K562 (cell line): ENCODE measurements around the gene VPS37B. TPM values are rescaled to one million over a fixed set of nuclear protein-coding genes. Genes with fewer than 3 reads are reported as not detected.

Experiments
- ATAC-seq: fragments of 200-7000 bp; cut with Tn5 transposase; 3 replicates; pipeline ENCODE4 v1.9.1; 2020; ENCODE audit warnings: moderate library complexity
- BruUV-seq: library from RNA; stranded (reverse); fragments of 400-500 nt; replicated peaks from 2 replicates; lab custom pipeline; 2021; lab: Mats Ljungman, UMichigan
- CTCF ChIA-PET: fragments of 300-600 bp; formaldehyde crosslinking; extraction: SDS; loops from one replicate; lab custom pipeline; 2021; ENCODE audit warnings: low intra/inter-chr PET ratio; lab: Yijun Ruan, JAX
- POLR2A ChIA-PET: fragments of 300-600, 350-650 bp; sonication (Branson Sonifier 250); formaldehyde crosslinking; extraction: SDS; loops from one replicate; lab custom pipeline; 2021; ENCODE audit warnings: antibody characterized with exemption, inconsistent platforms; lab: Yijun Ruan, JAX
- DNase-seq, 4 experiments: peaks; one replicate each; pipeline versions ENCODE4 v3.0.0 to v3.0.0-alpha.2; 2011 to 2018; ENCODE audit warnings: low spot score in 3 of 4, mixed read lengths in 3 of 4; ENCODE audit errors: extremely low read depth in 1 of 4
- FAIRE-seq: peaks from 2 replicates; lab custom pipeline; 2011; peaks lifted over from hg19 to GRCh38; lab: Jason Lieb, UNC
- H2AFZ ChIP-seq: 2 replicates; pipeline ENCODE4 v1.6.0; 2011; ENCODE audit warnings: low read depth, low read length, control low read depth, inconsistent platforms
- H3K27ac ChIP-seq: fragments of 200-600 bp; 3 replicates; pipeline ENCODE4 v1.8.0; 2011; ENCODE audit warnings: low read depth, mild to moderate bottlenecking, control low read depth, inconsistent platforms, low read length, moderate library complexity, mixed read lengths; ENCODE audit errors: extremely low read depth
- H3K27me3 ChIP-seq, 2 experiments: fragments of 300-600 bp in 1 of 2; 2 replicates in 1 of 2; 3 replicates in 1 of 2; pipeline versions ENCODE4 v1.6.0 to v1.8.0; 2011; ENCODE audit warnings: inconsistent platforms in 2 of 2, low read length in 2 of 2, mild to moderate bottlenecking in 1 of 2, mixed read lengths in 1 of 2, moderate library complexity in 1 of 2; ENCODE audit not compliant: control insufficient read depth in 2 of 2, insufficient read depth in 2 of 2
- H3K36me3 ChIP-seq: fragments of 300-600 bp; 3 replicates; pipeline ENCODE4 v1.8.0; 2011; ENCODE audit warnings: mild to moderate bottlenecking, low read length, inconsistent platforms; ENCODE audit not compliant: control insufficient read depth, insufficient read depth
- H3K4me1 ChIP-seq, 2 experiments: fragments of 200-600 bp in 1 of 2; replicated peaks in 1 of 2; 2 replicates in 1 of 2; 3 replicates in 1 of 2; pipeline versions ENCODE4 v1.5.1 to v1.8.0; 2011; ENCODE audit warnings: inconsistent platforms in 2 of 2, low read length in 2 of 2, mild to moderate bottlenecking in 1 of 2, mixed read lengths in 1 of 2, moderate library complexity in 1 of 2; ENCODE audit not compliant: control insufficient read depth in 2 of 2, insufficient read depth in 2 of 2
- H3K4me2 ChIP-seq: 2 replicates; pipeline ENCODE4 v1.6.1; 2011; ENCODE audit warnings: low read length, control low read depth, inconsistent platforms, mixed read lengths; ENCODE audit not compliant: insufficient read depth
- H3K4me3 ChIP-seq: fragments of 200-600 bp; sonication (generic), shearing (Covaris generic); 2 replicates; pipeline ENCODE4 v1.5.1; 2016; ENCODE audit warnings: control low read depth, inconsistent platforms
- H3K79me2 ChIP-seq: fragments of 200-600 bp; 3 replicates; pipeline ENCODE4 v1.8.0; 2011; ENCODE audit warnings: low read length, inconsistent platforms; ENCODE audit not compliant: control insufficient read depth, insufficient read depth
- H3K9ac ChIP-seq, 2 experiments: 2 replicates each; pipeline versions ENCODE4 v1.6.0 to v1.6.1; 2011; ENCODE audit warnings: low read depth in 2 of 2, low read length in 2 of 2, control low read depth in 1 of 2, inconsistent platforms in 1 of 2, mild to moderate bottlenecking in 1 of 2, mixed read lengths in 1 of 2; ENCODE audit not compliant: insufficient read depth in 1 of 2
- H3K9me1 ChIP-seq: one replicate; pipeline ENCODE4 v1.6.0; 2011; ENCODE audit warnings: inconsistent platforms, mild to moderate bottlenecking, low read length, moderate library complexity; ENCODE audit not compliant: control insufficient read depth, insufficient read depth
- H3K9me3 ChIP-seq: replicated peaks from 2 replicates; pipeline ENCODE4 v1.5.1; 2011; ENCODE audit warnings: low read depth, low read length, inconsistent platforms; ENCODE audit not compliant: control insufficient read depth, insufficient read depth
- H4K20me1 ChIP-seq: replicated peaks from 2 replicates; pipeline ENCODE4 v1.6.1; 2011; ENCODE audit warnings: low read length, inconsistent platforms, mixed read lengths; ENCODE audit not compliant: control insufficient read depth, insufficient read depth
- FOS ChIP-seq: IDR thresholded peaks from 3 replicates; pipeline ENCODE4 v1.6.1; 2011; ENCODE audit not compliant: insufficient read length; ENCODE audit errors: extremely low read depth
- POLR2G ChIP-seq: fragments of 200-400 bp; formaldehyde crosslinking; IDR thresholded peaks from 2 replicates; pipeline ENCODE4 v1.6.1; 2017; ENCODE audit warnings: low read depth, mild to moderate bottlenecking, antibody characterized with exemption, low read length, moderate library complexity
- WGBS: fragments of 100-300 bp; shearing (Covaris generic); methylation state at CpG from one replicate; pipeline ENCODE4 v1.1.6; 2016; ENCODE audit warnings: low coverage, mixed read lengths; ENCODE audit not compliant: insufficient coverage; ENCODE audit errors: missing lambda C conversion rate; 5-methylcytosine and 5-hydroxymethylcytosine counted together
- in situ Hi-C: fragments of 300-500 bp; cut with MboI; formaldehyde crosslinking; loops from 4 replicates; pipeline ENCODE4 v1.15.0; 2018; ENCODE audit warnings: inconsistent platforms, mixed read lengths
- intact Hi-C: fragments of 100-400 bp; cut with micrococcal nuclease; formaldehyde crosslinking; loops from 2 replicates; pipeline ENCODE4 v1.14.2; 2022
- polyA plus RNA-seq, 8 experiments: library from polyadenylated mRNA; depleted of rRNA in 4 of 8; stranded (reverse) in 5 of 8; unstranded in 3 of 8; fragments of >200 nt; fragmentation: Nextera tagmentation in 2 of 8; fragmentation: Illumina TruSeq in 1 of 8; extraction: Ambion mirVana in 2 of 8; extraction: Trizol in 1 of 8; gene quantifications; 2 replicates each; pipeline versions ENCODE4 v1.2.1 to v1.2.3, GENCODE V29; 2011 to 2014; ENCODE audit warnings: inconsistent platforms in 1 of 8, missing spikeins in 1 of 8
- total RNA-seq, 7 experiments: library from RNA; depleted of rRNA in 6 of 7; stranded (reverse); fragments of >200 nt in 6 of 7; fragmentation: Illumina TruSeq in 2 of 7; extraction: Trizol in 2 of 7; gene quantifications; 2 replicates each; pipeline versions ENCODE4 v1.2.1 to v1.2.3, GENCODE V29; 2011 to 2021; ENCODE audit warnings: low replicate concordance in 1 of 7
- TF ChIP-seq, protein P1 (sequence below): sonication (generic); formaldehyde crosslinking; IDR thresholded peaks from 2 replicates; pipeline ENCODE4 v1.9.0; 2022; ENCODE audit warnings: mild to moderate bottlenecking, missing genetic modification reagents

The VPS37B gene
- total and polyA plus RNA-seq, 9 of the 15 experiments (the other 6 are each of a cell fraction or from before 2014, with no cell fraction given) = 0.28 to 37.4 (median 17.9) TPM

GRCh38 chr12:122859303-122860039, 36.5 kb downstream of the VPS37B start:
- TF ChIP-seq, protein P1, sequence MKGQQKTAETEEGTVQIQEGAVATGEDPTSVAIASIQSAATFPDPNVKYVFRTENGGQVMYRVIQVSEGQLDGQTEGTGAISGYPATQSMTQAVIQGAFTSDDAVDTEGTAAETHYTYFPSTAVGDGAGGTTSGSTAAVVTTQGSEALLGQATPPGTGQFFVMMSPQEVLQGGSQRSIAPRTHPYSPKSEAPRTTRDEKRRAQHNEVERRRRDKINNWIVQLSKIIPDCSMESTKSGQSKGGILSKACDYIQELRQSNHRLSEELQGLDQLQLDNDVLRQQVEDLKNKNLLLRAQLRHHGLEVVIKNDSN (CRISPR knock-in tag) = peak; percentile 21; the same call in 1 of the 2 replicates
- peak; percentile 3; the same call in 1 of the 2 replicates for TF ChIP-seq POLR2G
- no peak for TF ChIP-seq FOS
- H3K4me3 ChIP-seq = no peak overlapping the region
- FAIRE-seq (no peak), ATAC-seq (peak; percentile 2; the same call in 1 of the 3 replicates), DNase-seq (no peak)
- H3K9ac ChIP-seq = peak overlapping the region in 1 of 2 experiments; percentile 78; a peak in 1 of 4 replicates
- peaks cover 14% of the 10 kb centered on the region; the same call in 1 of the 3 replicates for H3K36me3 ChIP-seq
- no peak overlapping the region for H3K27ac ChIP-seq
- no TSS peak for BruUV-seq
- H3K9me1 ChIP-seq = no peaks in the 10 kb centered on the region
- H4K20me1 ChIP-seq = 0 out of 2 replicates have a peak, but pooled peaks cover 3% of the 10 kb centered on the region
- no peak overlapping the region for H2AFZ ChIP-seq
- POLR2A ChIA-PET = interaction anchor here (0.7 to 1.3 kb wide), 4 partner anchors 10 to 373 kb away, joined by 3 to 4 read pairs (median 3); partner anchors contain the start of gene OGFOD2
- in situ Hi-C loops = loop anchor here (10.0 kb wide), 1 partner anchor 95 kb away; no protein-coding TSS in a partner anchor
- WGBS = 69% methylated on average over 25 of the region's 26 CpGs
- no peak overlapping the region for H3K4me2 ChIP-seq
- no peaks in the 10 kb centered on the region for H3K27me3 ChIP-seq
- CTCF ChIA-PET = interaction anchor here (0.5 to 2.0 kb wide), 4 partner anchors 31 to 379 kb away, joined by 3 to 28 read pairs (median 6); no protein-coding TSS in a partner anchor
- H3K79me2 ChIP-seq = no peaks in the 10 kb centered on the region
- H3K4me1 ChIP-seq = peaks cover 0 to 54% of the 10 kb centered on the region in 2 experiments; a peak in 2 of 5 replicates
- H3K9me3 ChIP-seq = no peaks in the 10 kb centered on the region
- intact Hi-C loops = loop anchor here (1.0 to 5.0 kb wide), 3 partner anchors 93 to 378 kb away; no protein-coding TSS in a partner anchor
